Glomerular endothelial cell (primary cell): ENCODE data around the gene GABRB3. TPM values are rescaled to one million over a fixed set of nuclear protein-coding genes. Genes with fewer than 3 reads are reported as not detected.

Experiments
- DNase-seq: peaks from one replicate; pipeline ENCODE4 v3.0.0-alpha.2; 2011; ENCODE audit warnings: low read depth, low spot score; ENCODE audit errors: extremely low read depth
- total RNA-seq: library from RNA; depleted of rRNA; stranded (reverse); fragments of >200 nt; gene quantifications from 2 replicates; pipeline ENCODE4 v1.2.3, GENCODE V29; 2015

The GABRB3 gene
- total RNA-seq, 1 donor from 2014 or later: not detected

- DNase-seq: no peak
Observed at GRCh38 chr15:26564361-26564760, 208.5 kb downstream of the GABRB3 start.

DNA sequence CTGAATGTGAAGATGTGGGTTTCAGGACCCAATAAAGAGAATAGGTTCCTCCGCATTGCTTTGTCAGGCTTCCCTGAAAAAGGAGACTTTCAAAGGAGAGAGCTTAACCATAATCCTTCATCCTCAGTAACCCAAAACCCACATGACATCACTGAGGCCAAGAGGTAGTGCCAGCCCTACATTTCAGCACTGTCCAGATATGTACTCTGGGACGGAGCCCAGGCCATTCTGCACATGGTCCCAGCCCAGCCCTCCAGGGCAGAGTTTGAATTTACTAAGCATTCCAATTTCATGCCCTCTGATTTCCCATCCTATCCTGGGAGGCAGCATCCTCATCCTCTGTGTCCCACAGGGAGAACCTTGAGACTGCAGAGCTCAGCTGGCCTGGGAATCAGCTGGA lies 210.5 kb downstream of the GABRB3 start:
- no peak for DNase-seq

- no peak for DNase-seq
Observed at GRCh38 chr15:26561896-26562295, 211.0 kb downstream of the GABRB3 start.

GRCh38 chr15:26561130-26561529 lies 211.7 kb downstream of the GABRB3 start:
- DNase-seq: no peak

- DNase-seq: no peak
Observed at GRCh38 chr15:26555898-26556297, 217.0 kb downstream of the GABRB3 start.

- DNase-seq: no peak
Observed at GRCh38 chr15:26551473-26551872, 221.4 kb downstream of the GABRB3 start.

DNA sequence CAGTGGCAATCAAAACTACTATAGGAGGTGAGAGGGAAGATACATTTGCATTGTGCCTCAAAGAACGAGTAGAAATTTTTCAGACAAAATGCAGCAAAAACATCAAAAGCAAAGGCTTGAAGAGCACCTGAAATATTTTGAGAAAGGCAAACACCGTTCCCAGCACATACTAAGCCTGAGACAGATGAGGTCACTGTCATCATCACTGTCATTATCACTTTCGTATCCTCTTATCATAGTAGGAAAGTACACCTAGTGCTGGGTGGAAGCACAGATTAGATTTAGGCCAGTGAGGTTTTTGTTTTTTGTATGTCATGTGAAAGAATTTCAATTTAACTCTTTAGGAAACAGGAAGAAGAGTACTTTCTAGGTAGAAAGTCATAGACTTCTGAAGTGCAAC lies 222.0 kb downstream of the GABRB3 start:
- no peak for DNase-seq

GRCh38 chr15:26537663-26538062 lies 235.2 kb downstream of the GABRB3 start:
- DNase-seq: no peak

GRCh38 chr15:26531489-26531888 lies 241.4 kb downstream of the GABRB3 start:
- no peak for DNase-seq

DNA sequence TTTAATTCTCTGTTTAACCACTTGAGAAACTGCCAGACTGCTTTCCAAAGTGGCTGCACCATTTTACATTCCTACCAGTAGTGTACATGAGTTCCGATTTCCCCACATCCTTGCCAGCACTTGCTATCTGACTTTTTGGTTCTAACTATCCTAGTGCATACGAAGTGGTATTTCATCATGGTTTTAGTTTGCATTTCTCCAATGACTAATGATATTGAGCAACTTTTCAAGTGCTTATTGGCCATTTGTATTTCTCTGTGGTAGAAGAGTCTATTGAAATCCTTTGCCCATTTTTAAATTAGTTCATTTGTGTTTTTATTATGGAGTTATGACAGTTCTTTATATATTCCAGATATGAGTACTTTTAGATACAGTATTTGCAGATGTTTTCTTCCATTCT lies 247.8 kb downstream of the GABRB3 start:
- DNase-seq: no peak

DNA sequence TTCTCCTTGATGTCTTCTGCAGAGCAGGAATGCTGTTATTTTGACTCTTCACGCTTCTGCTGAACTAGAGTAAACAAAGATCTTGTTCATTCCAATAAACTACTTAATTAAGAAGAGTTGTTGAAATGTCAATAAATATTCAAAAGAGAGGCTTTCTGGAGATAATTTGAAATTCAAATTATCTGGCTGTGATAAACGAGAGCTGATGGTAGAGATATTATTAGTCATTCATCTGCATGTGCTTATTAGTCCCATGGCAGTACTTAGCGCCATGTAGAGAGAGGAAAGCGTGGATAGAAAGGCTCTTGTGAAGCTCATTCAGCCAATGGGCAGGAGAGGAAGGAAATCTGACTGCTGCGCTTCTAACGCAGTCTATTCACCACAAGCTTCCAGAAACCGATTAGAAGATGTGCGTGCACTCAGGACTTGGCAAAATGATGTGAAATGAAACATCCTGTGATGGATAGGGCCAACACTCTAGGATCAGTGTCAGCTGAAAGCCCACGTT lies 251.1 kb downstream of the GABRB3 start:
- no peak for DNase-seq

DNA sequence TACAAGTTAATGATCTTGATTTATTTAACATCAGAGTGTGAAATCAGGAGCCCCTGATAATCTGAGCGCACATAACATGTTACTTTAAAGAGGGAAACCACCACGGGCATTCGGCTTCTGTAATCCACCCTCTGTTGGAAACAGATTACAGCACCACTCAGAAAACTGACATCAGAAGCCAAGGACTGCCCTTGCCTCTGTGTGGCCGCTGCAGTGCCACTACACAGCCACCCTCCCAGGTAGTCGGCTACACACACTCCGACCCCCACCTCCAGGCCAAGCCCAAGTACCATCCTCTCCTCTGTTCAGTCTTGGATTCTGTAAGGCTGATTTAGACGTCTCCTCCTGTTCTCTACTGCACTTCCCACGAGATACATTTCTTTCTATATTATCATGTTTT lies 251.7 kb downstream of the GABRB3 start:
- DNase-seq: no peak

DNA sequence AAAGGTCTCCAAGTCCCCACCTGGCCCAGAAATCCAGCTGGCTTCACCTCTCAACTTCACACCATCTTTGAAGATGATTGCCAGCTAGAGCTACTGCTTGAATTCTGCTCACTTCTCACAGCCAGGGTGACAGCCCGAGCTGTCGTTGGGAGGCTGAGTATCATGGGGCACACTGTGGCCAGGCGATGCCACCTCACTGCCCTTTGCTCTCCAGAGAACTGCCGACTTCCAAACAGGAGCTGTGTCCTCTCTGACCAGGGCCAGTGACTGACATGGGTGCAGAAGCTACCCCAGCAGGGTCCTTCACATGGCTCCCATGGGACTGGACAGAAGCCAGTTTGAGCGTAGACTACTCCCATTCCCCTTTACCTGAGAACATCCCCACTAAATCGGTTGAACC lies 254.0 kb downstream of the GABRB3 start:
- DNase-seq: no peak

GRCh38 chr15:26516102-26516980 lies 256.5 kb downstream of the GABRB3 start:
- no peak for DNase-seq

DNA sequence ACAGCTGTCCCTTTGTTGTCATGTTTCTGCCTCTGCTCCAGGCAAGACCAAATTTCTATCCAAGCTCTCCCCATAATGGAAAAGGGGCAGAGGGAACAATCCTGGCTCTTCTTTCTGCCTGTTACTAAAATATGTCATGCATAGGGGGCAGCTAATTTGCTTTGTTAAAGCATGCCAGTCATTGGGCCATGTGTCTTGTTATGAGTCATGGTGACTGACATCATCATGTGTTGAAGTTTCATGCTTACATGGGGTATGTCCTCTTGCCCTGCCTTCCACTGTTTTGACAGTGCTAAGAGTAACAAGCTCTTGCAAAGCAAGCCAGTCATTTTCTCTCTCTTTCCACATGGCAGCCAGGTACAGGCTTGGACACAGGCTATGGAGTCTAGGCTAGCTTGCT lies 268.9 kb downstream of the GABRB3 start:
- DNase-seq: no peak

Other genes with a start within 250 kb of the GABRB3 start
- not detected in 2 replicates for gene GABRA5, start 94.0 kb upstream of the GABRB3 start, total RNA-seq
- gene GABRG3, start 198.1 kb upstream of the GABRB3 start, total RNA-seq: not detected in 2 replicates